GM12878 (cell line): ENCODE data around the gene NCAPH2. TPM values are rescaled to one million over a fixed set of nuclear protein-coding genes. Genes with fewer than 3 reads are reported as not detected.
A peak's percentile ranks its signal among the peaks of the same experiment; 100 is the strongest.

Experiments used
- CHD2 ChIP-seq: IDR thresholded peaks from 2 replicates; pipeline ENCODE4 v1.6.1; 2011; ENCODE audit warnings: low read depth, low read length, improper control_type of control experiment, borderline replicate concordance
- EED ChIP-seq: sonication (generic); IDR thresholded peaks from 2 replicates; pipeline ENCODE4 v1.6.1; 2016; ENCODE audit warnings: antibody characterized with exemption, low read depth
- EGR1 ChIP-seq, 2 experiments: IDR thresholded peaks; 1 replicate in 1 of 2; 2 replicates in 1 of 2; pipeline ENCODE4 v1.6.1; 2011 to 2012; ENCODE audit warnings: low read depth in 2 of 2, low read length in 2 of 2, borderline replicate concordance in 1 of 2, mild to moderate bottlenecking in 1 of 2, moderate library complexity in 1 of 2
- IKZF2 ChIP-seq, 2 experiments: fragments of 450-650 bp; IDR thresholded peaks; 2 replicates each; pipeline ENCODE4 v1.6.1; 2017; ENCODE audit warnings: mild to moderate bottlenecking in 2 of 2, moderate library complexity in 2 of 2
- IRF4 ChIP-seq: IDR thresholded peaks from 2 replicates; pipeline ENCODE4 v1.6.1; 2011; ENCODE audit warnings: low read depth, low read length
- MLLT1 ChIP-seq: fragments of 450-650 bp; IDR thresholded peaks from 2 replicates; pipeline ENCODE4 v1.6.1; 2016; ENCODE audit warnings: mild to moderate bottlenecking
- MYB ChIP-seq: fragments of 150-350 bp; IDR thresholded peaks from 2 replicates; pipeline ENCODE4 v1.6.1; 2014; ENCODE audit warnings: mild to moderate bottlenecking, low read depth, low read length, borderline replicate concordance
- PBX3 ChIP-seq: IDR thresholded peaks from 2 replicates; pipeline ENCODE4 v1.6.1; 2011; ENCODE audit warnings: mild to moderate bottlenecking, low read depth, low read length, moderate library complexity; ENCODE audit not compliant: insufficient replicate concordance
- ZNF384 ChIP-seq: IDR thresholded peaks from 2 replicates; pipeline ENCODE4 v1.6.1; 2012; ENCODE audit warnings: low read depth, mild to moderate bottlenecking, low read length, improper control_type of control experiment, borderline replicate concordance
- polyA plus RNA-seq, 11 experiments: library from polyadenylated mRNA; depleted of rRNA in 4 of 11; unstranded in 6 of 11; stranded (reverse) in 5 of 11; fragments of >200 nt; fragmentation: Nextera tagmentation in 4 of 11; fragmentation: Illumina TruSeq in 1 of 11; extraction: Ambion mirVana in 4 of 11; extraction: Trizol in 1 of 11; gene quantifications; 1 replicate in 1 of 11; 2 replicates in 10 of 11; pipeline versions ENCODE4 v1.2.1 to v1.2.3, GENCODE V29; 2011 to 2016; ENCODE audit warnings: inconsistent platforms in 2 of 11, missing spikeins in 2 of 11, low read depth in 1 of 11
- total RNA-seq, 4 experiments: library from RNA; depleted of rRNA in 3 of 4; stranded (reverse); fragments of >200 nt in 3 of 4; fragmentation: Illumina TruSeq in 1 of 4; extraction: Trizol in 1 of 4; gene quantifications; 2 replicates each; pipeline versions ENCODE4 v1.2.1 to v1.2.3, GENCODE V29; 2013 to 2021
- TF ChIP-seq, protein P1 (sequence below): IDR thresholded peaks from 2 replicates; pipeline ENCODE4 v1.6.1; 2011; ENCODE audit warnings: low read depth, low read length, improper control_type of control experiment, borderline replicate concordance

Gene NCAPH2
- total and polyA plus RNA-seq, 10 of the 15 experiments (the other 5 are each of a cell fraction or from before 2014, with no cell fraction given) = 5.0 to 110 (median 59.9) TPM

GRCh38 chr22:50531962-50532674 lies 24.1 kb downstream of the NCAPH2 start (continued):
- peak in 1 of 2 experiments; percentile 40; a peak in 1 of 3 replicates for TF ChIP-seq EGR1 (IDR thresholded peaks at IDR 0.05; ENCODE audit: borderline replicate concordance in 1 of 2, low read depth in 2 of 2, low read length in 2 of 2)
- TF ChIP-seq MYB = no peak
- TF ChIP-seq IKZF2 (IDR thresholded peaks at IDR 0.05) = peak; percentile 44 to 48
- TF ChIP-seq, protein P1, sequence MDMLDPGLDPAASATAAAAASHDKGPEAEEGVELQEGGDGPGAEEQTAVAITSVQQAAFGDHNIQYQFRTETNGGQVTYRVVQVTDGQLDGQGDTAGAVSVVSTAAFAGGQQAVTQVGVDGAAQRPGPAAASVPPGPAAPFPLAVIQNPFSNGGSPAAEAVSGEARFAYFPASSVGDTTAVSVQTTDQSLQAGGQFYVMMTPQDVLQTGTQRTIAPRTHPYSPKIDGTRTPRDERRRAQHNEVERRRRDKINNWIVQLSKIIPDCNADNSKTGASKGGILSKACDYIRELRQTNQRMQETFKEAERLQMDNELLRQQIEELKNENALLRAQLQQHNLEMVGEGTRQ = no peak
- TF ChIP-seq PBX3 = no peak
- TF ChIP-seq MLLT1 = peak; percentile 89
- TF ChIP-seq CHD2 = 0 out of 2 replicates have a peak, but pooled peaks have one; percentile 10
- no peak for TF ChIP-seq ZNF384
- no peak for TF ChIP-seq IRF4
- peak; percentile 52; the same call in 1 of the 2 replicates for TF ChIP-seq EED
